ENCODE results near the gene DYSF. TPM values are rescaled to one million over a fixed set of nuclear protein-coding genes. Genes with fewer than 3 reads are reported as not detected.

Gene DYSF
- total and polyA plus RNA-seq, 2 donors from 2014 or later = 11.3 to 19.8 TPM

GRCh38 chr2:71604726-71605120 is 151.4 kb downstream of the DYSF start:
- intact Hi-C loops (cut with DNase I) = no loop called here
- Histone ChIP-seq H3K4me3 (ENCODE audit: low read length in 3 of 3) (no peak overlapping the region), H3K9me3 (ENCODE audit: control insufficient read depth in 2 of 3, insufficient read depth in 1 of 3, low read length in 3 of 3) (no peaks in the 10 kb centered on the region), H3K9ac (ENCODE audit: low read length in 3 of 3) (no peak overlapping the region), H3K36me3 (ENCODE audit: control insufficient read depth in 2 of 3, insufficient read depth in 3 of 3, low read length in 3 of 3) (no peaks in the 10 kb centered on the region), H3K27me3 (ENCODE audit: control insufficient read depth, insufficient read depth, low read length) (no peaks in the 10 kb centered on the region), H3K27ac (ENCODE audit: low read depth in 2 of 2, low read length in 2 of 2) (no peak overlapping the region), H3K4me1 (ENCODE audit: control insufficient read depth in 2 of 3, insufficient read depth in 2 of 3, low read depth in 1 of 3, low read length in 3 of 3) (peaks cover 0 to 10% (median 0%) of the 10 kb centered on the region in 3 donors)
- DNase-seq (peak in 2 of 5 donors; percentile 15 to 26), FAIRE-seq (no peak)
- TF ChIP-seq, protein P1, sequence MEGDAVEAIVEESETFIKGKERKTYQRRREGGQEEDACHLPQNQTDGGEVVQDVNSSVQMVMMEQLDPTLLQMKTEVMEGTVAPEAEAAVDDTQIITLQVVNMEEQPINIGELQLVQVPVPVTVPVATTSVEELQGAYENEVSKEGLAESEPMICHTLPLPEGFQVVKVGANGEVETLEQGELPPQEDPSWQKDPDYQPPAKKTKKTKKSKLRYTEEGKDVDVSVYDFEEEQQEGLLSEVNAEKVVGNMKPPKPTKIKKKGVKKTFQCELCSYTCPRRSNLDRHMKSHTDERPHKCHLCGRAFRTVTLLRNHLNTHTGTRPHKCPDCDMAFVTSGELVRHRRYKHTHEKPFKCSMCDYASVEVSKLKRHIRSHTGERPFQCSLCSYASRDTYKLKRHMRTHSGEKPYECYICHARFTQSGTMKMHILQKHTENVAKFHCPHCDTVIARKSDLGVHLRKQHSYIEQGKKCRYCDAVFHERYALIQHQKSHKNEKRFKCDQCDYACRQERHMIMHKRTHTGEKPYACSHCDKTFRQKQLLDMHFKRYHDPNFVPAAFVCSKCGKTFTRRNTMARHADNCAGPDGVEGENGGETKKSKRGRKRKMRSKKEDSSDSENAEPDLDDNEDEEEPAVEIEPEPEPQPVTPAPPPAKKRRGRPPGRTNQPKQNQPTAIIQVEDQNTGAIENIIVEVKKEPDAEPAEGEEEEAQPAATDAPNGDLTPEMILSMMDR (IDR thresholded peaks at IDR 0.05; ENCODE audit: borderline replicate concordance, extremely low read depth, insufficient read depth) = no peak

DNA sequence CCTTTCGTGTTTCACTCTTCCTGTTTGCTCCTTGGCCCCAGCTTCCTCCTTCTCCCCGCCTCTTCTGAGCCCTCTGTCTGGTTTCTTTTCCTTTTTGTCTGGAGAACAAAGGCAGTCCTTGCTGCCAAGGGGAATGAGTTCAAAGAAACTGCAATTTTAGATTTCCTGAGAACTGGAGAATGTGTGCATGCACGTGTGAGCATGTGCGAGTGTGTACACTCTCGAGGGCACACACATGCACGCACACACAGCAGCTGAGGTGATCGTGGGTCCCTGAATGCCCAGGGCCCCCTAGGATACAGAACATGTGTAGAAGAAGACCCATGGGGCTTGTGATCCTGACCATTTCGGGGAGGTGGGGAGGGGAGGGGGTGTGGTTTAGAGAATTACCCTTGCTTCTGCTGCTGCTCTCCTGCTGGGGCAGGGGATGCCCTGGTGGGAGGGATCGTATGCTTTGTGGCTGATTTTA is 151.8 kb downstream of the DYSF start:
- TF ChIP-seq, protein P1 (IDR thresholded peaks at IDR 0.05; ENCODE audit: borderline replicate concordance, extremely low read depth, insufficient read depth) = no peak
- DNase-seq = peak in 3 of 5 donors; percentile 25 to 51 (median 26)
- Histone ChIP-seq H3K27me3 (ENCODE audit: control insufficient read depth, insufficient read depth, low read length) (no peaks in the 10 kb centered on the region), H3K9me3 (ENCODE audit: control insufficient read depth in 2 of 3, insufficient read depth in 1 of 3, low read length in 3 of 3) (no peaks in the 10 kb centered on the region), H3K27ac (ENCODE audit: low read depth in 2 of 2, low read length in 2 of 2) (no peak overlapping the region), H3K4me1 (ENCODE audit: control insufficient read depth in 2 of 3, insufficient read depth in 2 of 3, low read depth in 1 of 3, low read length in 3 of 3) (peaks cover 0 to 10% (median 0%) of the 10 kb centered on the region in 3 donors), H3K36me3 (ENCODE audit: control insufficient read depth in 2 of 3, insufficient read depth in 3 of 3, low read length in 3 of 3) (no peaks in the 10 kb centered on the region), H3K9ac (ENCODE audit: low read length in 3 of 3) (no peak overlapping the region), H3K4me3 (ENCODE audit: low read length in 3 of 3) (no peak overlapping the region)
- intact Hi-C loops (cut with DNase I) = no loop called here
- no peak for FAIRE-seq

DNA sequence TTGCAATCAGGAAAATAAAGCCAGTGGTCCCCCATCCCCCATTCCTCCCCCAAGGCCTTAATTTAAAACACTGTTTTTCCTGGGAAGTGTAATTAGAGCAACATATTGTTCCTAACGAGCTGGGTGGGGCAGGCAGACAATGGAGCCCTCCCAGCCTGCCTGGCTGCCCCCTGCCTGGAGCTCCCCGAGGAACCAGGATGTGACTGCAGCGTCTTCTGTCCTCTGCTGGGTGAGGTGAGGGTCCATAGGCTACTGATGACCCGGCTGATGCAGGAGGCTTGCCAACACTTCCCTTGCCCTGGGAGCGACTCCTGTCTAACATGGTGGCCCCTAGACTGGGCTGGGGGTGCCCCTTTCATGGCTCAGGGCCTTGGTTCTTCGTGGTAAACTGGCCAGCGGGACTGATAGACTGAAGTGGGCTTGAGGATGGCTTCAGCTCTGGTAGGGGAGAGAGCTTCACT is 152.4 kb downstream of the DYSF start:
- no peak overlapping the region for H3K27ac ChIP-seq (ENCODE audit: low read depth in 2 of 2, low read length in 2 of 2)
- no peaks in the 10 kb centered on the region for H3K9me3 ChIP-seq (ENCODE audit: control insufficient read depth in 2 of 3, insufficient read depth in 1 of 3, low read length in 3 of 3)
- peak in 2 of 5 donors; percentile 22 to 26 for DNase-seq
- no peak overlapping the region for H3K4me3 ChIP-seq (ENCODE audit: low read length in 3 of 3)
- H3K27me3 ChIP-seq (ENCODE audit: control insufficient read depth, insufficient read depth, low read length) = no peaks in the 10 kb centered on the region
- intact Hi-C loops (cut with DNase I) = no loop called here
- H3K4me1 ChIP-seq (ENCODE audit: control insufficient read depth in 2 of 3, insufficient read depth in 2 of 3, low read depth in 1 of 3, low read length in 3 of 3) = peaks cover 0 to 10% (median 0%) of the 10 kb centered on the region in 3 donors
- no peak overlapping the region for H3K9ac ChIP-seq (ENCODE audit: low read length in 3 of 3)
- no peaks in the 10 kb centered on the region for H3K36me3 ChIP-seq (ENCODE audit: control insufficient read depth in 2 of 3, insufficient read depth in 3 of 3, low read length in 3 of 3)
- no peak for FAIRE-seq
- TF ChIP-seq, protein P1 (IDR thresholded peaks at IDR 0.05; ENCODE audit: borderline replicate concordance, extremely low read depth, insufficient read depth) = no peak

DNA sequence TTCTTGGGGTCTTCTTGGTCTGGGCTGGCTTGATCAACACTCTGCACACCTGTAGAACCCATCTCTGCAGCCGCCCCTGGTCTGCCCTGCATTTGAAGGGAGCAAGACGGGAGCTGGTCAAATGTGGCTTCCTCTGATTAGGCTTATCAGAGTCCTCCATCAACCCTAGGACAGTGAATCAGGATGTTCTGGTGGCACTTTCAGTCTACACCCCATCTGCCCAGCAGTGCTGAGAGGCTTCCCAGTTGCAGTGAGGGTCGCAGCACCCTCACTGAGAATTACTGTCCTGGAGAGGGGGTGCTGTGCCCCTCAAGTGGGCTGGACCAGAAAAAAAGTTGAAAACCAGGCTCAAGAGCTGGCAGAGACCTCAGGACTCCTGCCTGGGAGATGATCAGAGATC is 152.9 kb downstream of the DYSF start:
- TF ChIP-seq, protein P1 (IDR thresholded peaks at IDR 0.05; ENCODE audit: borderline replicate concordance, extremely low read depth, insufficient read depth) = no peak
- Histone ChIP-seq H3K4me3 (ENCODE audit: low read length in 3 of 3) (no peak overlapping the region), H3K36me3 (ENCODE audit: control insufficient read depth in 2 of 3, insufficient read depth in 3 of 3, low read length in 3 of 3) (no peaks in the 10 kb centered on the region), H3K27ac (ENCODE audit: low read depth in 2 of 2, low read length in 2 of 2) (no peak overlapping the region), H3K4me1 (ENCODE audit: control insufficient read depth in 2 of 3, insufficient read depth in 2 of 3, low read depth in 1 of 3, low read length in 3 of 3) (peaks cover 0 to 10% (median 0%) of the 10 kb centered on the region in 3 donors), H3K9me3 (ENCODE audit: control insufficient read depth in 2 of 3, insufficient read depth in 1 of 3, low read length in 3 of 3) (no peaks in the 10 kb centered on the region), H3K27me3 (ENCODE audit: control insufficient read depth, insufficient read depth, low read length) (no peaks in the 10 kb centered on the region), H3K9ac (ENCODE audit: low read length in 3 of 3) (no peak overlapping the region)
- peak in 2 of 5 donors; percentile 14 to 18 for DNase-seq
- no peak for FAIRE-seq
- intact Hi-C loops (cut with DNase I) = no loop called here

Measured in kidney (tissue), 14 donors.